GM19043 (cell line): ENCODE data around the gene EXOG.

Source experiments
- ATAC-seq: cut with Tn5 transposase; IDR thresholded peaks from one replicate; pipeline ENCODE4 v1.9.1; 2021; ENCODE audit warnings: low read depth; ENCODE audit not compliant: unreplicated experiment

EXOG gene

DNA sequence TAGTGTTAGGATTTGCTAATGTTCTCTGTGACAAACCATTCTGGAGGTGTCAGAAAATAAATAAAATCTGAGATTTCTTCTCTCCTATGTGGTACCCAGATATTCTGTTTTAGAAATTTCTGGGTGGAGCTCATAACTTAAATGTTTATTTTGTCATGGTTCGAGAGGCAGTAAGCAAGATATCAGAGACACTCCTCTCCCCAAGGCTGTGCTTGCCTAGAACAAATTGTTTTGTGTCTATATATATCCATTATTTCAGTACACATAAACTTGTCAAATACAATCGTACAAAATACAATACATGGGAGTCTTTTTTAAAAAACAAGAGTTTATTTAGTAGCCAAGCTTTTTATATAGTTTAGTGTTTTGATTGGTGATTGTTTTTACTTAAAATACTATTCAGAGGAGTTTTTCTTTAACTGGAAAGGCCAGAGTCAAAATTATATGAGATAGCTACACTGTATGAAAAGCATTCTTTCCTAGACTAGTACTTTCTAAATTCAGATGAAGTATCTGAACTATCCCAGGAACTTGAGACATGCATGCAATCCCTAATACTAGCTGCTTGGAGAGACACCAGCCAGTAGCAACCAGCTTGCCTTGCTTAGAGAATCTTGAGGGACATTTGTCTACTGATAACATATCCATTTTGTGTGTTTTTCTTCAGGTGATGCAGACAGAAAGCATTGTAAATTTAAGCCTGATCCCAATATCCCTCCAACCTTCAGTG lies 4.7 kb downstream of the EXOG start:
- ATAC-seq, result no peak

- ATAC-seq, result peak; percentile 100
These were observed 11.0 kb downstream of the EXOG start for GRCh38 chr3:38507120-38507519.

DNA sequence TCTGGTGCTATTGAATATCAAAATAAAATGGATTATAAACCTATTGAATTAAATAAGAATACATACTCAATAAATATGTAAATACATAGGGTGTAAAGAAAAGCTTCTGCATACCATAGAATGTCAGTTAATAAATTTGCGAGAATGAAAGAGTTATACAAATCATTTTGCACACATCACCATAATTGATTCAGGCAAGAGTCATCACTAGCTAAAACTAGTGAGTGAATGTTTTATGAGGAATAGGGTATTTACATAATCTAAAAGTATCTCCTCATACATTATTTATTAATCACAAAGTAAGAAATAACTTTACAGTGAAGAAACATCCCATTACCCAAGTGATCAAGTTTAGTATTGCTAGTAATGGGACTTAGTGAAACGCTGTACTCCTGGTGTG lies 13.6 kb downstream of the EXOG start:
- no peak for ATAC-seq

GRCh38 chr3:38510631-38511030 lies 14.5 kb downstream of the EXOG start:
- ATAC-seq, result no peak

- no peak for ATAC-seq
These were observed 15.4 kb downstream of the EXOG start for GRCh38 chr3:38511546-38511945.

DNA sequence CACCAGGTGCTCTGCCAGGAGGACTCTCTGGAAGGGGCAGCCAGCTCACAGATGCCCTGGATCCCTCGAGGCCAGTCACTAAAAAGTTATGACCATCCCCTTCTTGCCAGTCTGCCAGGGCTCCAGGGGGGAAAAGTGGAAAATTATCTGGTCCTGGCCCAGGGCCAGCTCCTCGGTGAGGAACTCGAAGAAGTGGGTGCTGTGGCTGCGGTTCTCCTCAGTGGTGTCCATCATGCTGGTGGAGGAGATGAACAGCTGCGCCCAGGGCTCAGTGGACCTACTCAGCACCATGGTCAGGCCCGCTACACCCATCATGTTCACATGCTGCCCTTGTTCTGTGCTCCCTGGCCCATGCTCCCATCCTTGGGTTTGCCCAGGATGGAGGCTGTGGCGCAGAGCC lies 19.2 kb downstream of the EXOG start:
- no peak for ATAC-seq

DNA sequence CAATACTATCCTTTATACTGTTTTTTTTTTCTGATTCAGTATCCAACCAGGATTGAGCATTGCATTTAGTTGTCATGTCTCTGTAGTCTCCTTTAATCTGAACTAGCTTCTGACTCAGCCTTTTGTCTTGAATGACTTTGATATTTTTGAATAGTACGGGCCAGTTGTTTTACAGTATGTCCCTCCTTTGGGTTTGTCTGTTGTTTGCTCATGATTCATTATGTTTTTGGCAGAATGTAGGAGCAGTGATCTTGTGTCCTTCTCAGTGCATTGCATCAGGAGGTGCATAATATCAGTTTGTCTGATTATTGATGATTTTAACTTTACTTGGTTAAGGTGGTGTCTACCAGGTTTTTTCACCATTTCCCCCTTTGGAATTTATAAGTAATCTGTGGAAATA lies 20.5 kb downstream of the EXOG start:
- ATAC-seq, result no peak

GRCh38 chr3:38519000-38519399 lies 22.9 kb downstream of the EXOG start:
- no peak for ATAC-seq

DNA sequence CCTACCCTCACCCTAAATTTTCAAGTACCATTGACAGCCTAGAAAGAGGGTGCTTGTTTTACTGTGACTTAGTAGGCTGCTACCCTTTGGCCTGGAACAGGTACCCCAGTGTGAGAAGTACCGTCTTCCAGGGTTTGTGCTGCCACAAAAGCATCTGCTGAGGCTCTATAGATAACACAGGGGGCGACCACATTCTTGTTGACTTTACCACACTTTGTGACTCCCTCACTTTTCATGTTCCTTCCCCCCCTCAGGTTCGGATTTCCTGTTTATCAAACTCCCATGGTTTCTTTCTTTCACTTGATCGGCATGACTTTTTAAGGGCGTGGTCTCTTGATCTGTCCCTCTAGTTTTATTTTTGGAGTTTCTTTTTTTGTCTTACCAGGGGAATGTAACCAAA lies 23.5 kb downstream of the EXOG start:
- no peak for ATAC-seq

GRCh38 chr3:38521391-38521987 lies 25.3 kb downstream of the EXOG start:
- ATAC-seq, result peak; percentile 77

GRCh38 chr3:38522002-38522401 lies 25.9 kb downstream of the EXOG start:
- ATAC-seq, result no peak

- no peak for ATAC-seq
These were observed 28.1 kb downstream of the EXOG start for GRCh38 chr3:38524141-38524739.

DNA sequence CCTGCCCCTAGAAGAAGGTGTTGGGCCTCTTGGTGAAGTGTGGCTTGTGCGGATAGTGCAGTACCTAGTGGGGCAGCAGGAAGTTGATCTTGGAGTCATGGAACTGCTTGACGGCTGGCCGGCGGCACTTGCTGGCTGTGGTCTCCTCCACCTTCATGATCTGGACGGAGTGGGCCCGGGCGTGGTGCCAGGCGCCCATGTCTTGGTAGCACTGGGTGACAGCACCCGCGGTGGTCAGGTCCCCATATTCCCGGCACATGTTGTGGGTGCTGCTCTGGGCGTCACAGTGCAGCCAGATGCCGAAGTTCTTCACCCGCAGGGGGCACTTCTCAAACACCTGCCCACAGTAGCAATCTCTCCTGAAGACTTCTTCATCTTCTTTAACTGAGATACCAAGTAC lies 30.7 kb downstream of the EXOG start:
- no peak for ATAC-seq

GRCh38 chr3:38528457-38528856 lies 32.3 kb downstream of the EXOG start:
- ATAC-seq, result no peak

- ATAC-seq, result no peak
These were observed 36.4 kb downstream of the EXOG start for GRCh38 chr3:38532529-38532928.

- no peak for ATAC-seq
These were observed 37.3 kb downstream of the EXOG start for GRCh38 chr3:38533285-38533976.

DNA sequence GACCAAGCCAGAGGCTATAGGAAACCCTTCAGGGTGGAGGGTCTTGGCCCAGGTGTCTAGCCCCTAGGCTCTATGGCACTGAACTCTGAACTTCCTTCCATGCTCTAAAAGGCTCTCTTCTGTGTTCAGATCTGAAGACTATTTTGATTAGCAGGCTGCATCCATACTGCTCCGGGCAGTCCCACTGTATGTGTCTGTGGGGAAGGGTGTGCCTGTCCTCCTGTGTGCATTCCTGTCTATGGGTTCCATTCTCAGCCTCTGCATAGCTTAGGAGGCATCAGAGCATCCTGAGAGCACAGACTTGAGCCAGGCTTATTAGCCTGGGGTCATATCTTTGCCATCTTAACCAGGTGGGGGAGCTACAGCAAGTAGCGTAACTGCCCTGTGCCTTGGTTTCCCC lies 38.0 kb downstream of the EXOG start:
- no peak for ATAC-seq

DNA sequence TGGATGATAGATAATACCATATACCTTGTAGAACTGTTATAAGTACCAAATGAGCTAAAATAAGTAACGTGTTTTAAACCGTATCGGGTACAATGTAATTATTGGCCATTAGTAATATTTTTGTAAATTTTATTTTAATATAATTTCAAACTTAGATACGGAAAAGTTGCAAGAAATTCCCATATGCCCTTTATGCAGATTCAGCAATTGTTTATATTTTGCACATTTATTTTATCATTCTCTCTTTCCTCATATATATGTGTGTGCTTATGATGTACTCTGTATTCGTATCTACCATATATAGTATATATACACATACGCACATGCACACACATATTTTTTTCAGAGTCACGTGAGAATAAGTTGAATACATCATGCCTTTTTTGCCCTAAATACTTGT lies 38.5 kb downstream of the EXOG start:
- no peak for ATAC-seq

GRCh38 chr3:38536671-38537070 lies 40.5 kb downstream of the EXOG start:
- ATAC-seq, result no peak

DNA sequence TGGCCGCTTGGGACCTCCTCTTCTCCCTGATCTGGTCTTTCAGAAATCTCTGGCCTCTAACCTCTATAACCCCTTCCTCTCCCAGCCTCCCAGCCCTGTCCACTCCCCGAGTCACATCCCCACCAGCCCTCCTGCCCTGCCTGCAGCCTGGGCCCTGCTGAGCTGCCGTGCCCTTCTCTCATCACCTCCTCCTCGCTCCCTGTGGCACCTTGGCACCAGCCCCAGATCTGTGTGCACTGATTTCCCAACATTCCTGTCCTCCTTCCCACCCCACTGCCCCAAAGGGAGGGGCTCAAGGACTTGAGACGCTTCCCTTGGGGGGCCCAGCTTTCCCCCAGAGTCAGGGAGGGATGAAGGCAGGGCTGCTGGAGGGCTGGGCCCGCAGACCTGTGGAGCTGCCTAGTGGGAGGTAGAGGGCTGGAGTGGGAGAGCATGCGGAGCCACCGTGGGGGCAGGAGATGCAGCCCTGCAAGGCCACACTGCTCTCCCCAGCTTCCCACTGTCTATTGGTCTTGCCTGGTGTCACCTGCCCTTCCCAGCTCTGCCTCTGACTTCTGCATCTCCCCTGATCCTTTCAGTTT lies 42.7 kb downstream of the EXOG start:
- ATAC-seq, result no peak

DNA sequence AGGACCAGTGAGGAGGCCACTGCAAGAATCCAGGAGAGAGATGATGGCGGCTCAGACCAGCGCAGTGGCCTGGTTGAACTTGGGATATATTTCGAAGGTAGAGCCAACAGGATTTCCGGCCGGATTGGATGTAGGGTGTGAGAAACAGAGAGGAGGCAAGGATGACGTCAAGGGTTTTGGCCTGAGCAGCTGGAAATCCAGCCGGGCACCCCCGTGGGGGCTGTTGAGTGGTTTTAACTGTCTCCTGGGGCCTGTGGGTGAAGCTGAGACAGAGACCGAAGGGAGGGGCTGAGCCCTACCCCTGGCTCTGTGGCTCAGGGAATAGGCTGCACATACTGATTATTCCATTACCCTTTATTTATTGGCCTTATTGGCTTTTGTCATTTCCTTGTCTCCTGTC lies 45.7 kb downstream of the EXOG start:
- no peak for ATAC-seq
